HCT116 (cell line): ENCODE data around the gene RAB36. TPM values are rescaled to one million over a fixed set of nuclear protein-coding genes. Genes with fewer than 3 reads are reported as not detected.

Experiments
- ATAC-seq: fragments of 200-7000 bp; cut with Tn5 transposase; 2 replicates; pipeline ENCODE4 v1.9.1; 2020; ENCODE audit warnings: mild to moderate bottlenecking, moderate library complexity
- BruUV-seq: library from RNA; stranded (reverse); fragments of 400-500 nt; replicated peaks from 2 replicates; lab custom pipeline; 2021; lab: Mats Ljungman, UMichigan
- CTCF ChIA-PET: fragments of 300-600 bp; sonication (Branson Sonifier 250); formaldehyde crosslinking; loops from one replicate; lab custom pipeline; 2021; ENCODE audit warnings: antibody characterized with exemption; lab: Charles Lee
- POLR2A ChIA-PET: fragments of 300-600, 350-600 bp; sonication (Branson Sonifier 250); formaldehyde crosslinking; loops from one replicate; lab custom pipeline; 2021; ENCODE audit warnings: antibody characterized with exemption; lab: Charles Lee
- RAD21 ChIA-PET, 2 experiments: fragments of 300-600 bp; sonication (Branson Sonifier 250); formaldehyde crosslinking; loops; one replicate each; lab custom pipeline; 2023; ENCODE audit warnings: low total read pairs in 2 of 2; ENCODE audit not compliant: uncharacterized antibody in 2 of 2, unreplicated experiment in 2 of 2, low non-redundant PET in 1 of 2; lab: Charles Lee
- DNase-seq: peaks from one replicate; pipeline ENCODE4 v3.0.0-alpha.2; 2010; ENCODE audit warnings: low read depth, low spot score
- H2AFZ ChIP-seq: fragments of 200-600 bp; shearing (Covaris generic), sonication (generic); 2 replicates; pipeline ENCODE4 v1.6.1; 2017; ENCODE audit warnings: low read depth, mixed run types, mixed read lengths, antibody characterized with exemption, low read length; ENCODE audit not compliant: poor library complexity, severe bottlenecking
- H3K27ac ChIP-seq: 2 replicates; pipeline ENCODE4 v1.5.1; 2012; ENCODE audit warnings: low read depth, low read length
- H3K27me3 ChIP-seq: fragments of 200-600 bp; sonication (generic); 2 replicates; pipeline ENCODE4 v1.6.1; 2016; ENCODE audit warnings: mixed run types, low read length, mixed read lengths; ENCODE audit not compliant: insufficient read depth
- H3K36me3 ChIP-seq, 2 experiments: fragments of 200-500 bp in 1 of 2; fragments of 200-600 bp in 1 of 2; sonication (Bioruptor generic) in 1 of 2; sonication (generic) in 1 of 2; 2 replicates each; pipeline versions ENCODE4 v1.5.1 to v1.6.1; 2014 to 2016; ENCODE audit warnings: low read length in 2 of 2, inconsistent platforms in 1 of 2, mixed read lengths in 1 of 2, mixed run types in 1 of 2; ENCODE audit not compliant: insufficient read depth in 2 of 2, control insufficient read depth in 1 of 2
- H3K4me1 ChIP-seq, 2 experiments: fragments of 200-600 bp in 1 of 2; sonication (generic) in 1 of 2; 2 replicates each; pipeline versions ENCODE4 v1.5.1 to v1.6.1; 2012 to 2017; ENCODE audit warnings: low read length in 2 of 2, inconsistent platforms in 1 of 2, mild to moderate bottlenecking in 1 of 2, mixed read lengths in 1 of 2, mixed run types in 1 of 2, moderate library complexity in 1 of 2; ENCODE audit not compliant: insufficient read depth in 2 of 2, control insufficient read depth in 1 of 2
- H3K4me2 ChIP-seq: fragments of 200-600 bp; sonication (generic); 2 replicates; pipeline ENCODE4 v1.6.1; 2017; ENCODE audit warnings: mixed run types, low read length, mixed read lengths
- H3K4me3 ChIP-seq, 2 experiments: fragments of 200-600 bp in 1 of 2; sonication (generic) in 1 of 2; replicated peaks in 1 of 2; 2 replicates each; pipeline ENCODE4 v1.5.1; 2011 to 2016; ENCODE audit warnings: low read length in 2 of 2, control low read depth in 1 of 2, low read depth in 1 of 2, mild to moderate bottlenecking in 1 of 2, mixed read lengths in 1 of 2, mixed run types in 1 of 2
- H3K79me2 ChIP-seq: fragments of 200-600 bp; sonication (generic); 2 replicates; pipeline ENCODE4 v1.6.1; 2017; ENCODE audit warnings: mild to moderate bottlenecking, mixed run types, low read length, moderate library complexity, mixed read lengths; ENCODE audit not compliant: insufficient read depth
- H3K9ac ChIP-seq: fragments of 200-600 bp; sonication (generic); 2 replicates; pipeline ENCODE4 v1.6.1; 2016; ENCODE audit warnings: low read length, mixed read lengths
- H3K9me2 ChIP-seq: fragments of 200-600 bp; sonication (generic), shearing (Covaris generic); 2 replicates; pipeline ENCODE4 v1.6.1; 2017; ENCODE audit warnings: mixed run types, mild to moderate bottlenecking, moderate library complexity; ENCODE audit not compliant: insufficient read depth
- H3K9me3 ChIP-seq, 2 experiments: fragments of 200-500 bp in 1 of 2; fragments of 200-600 bp in 1 of 2; sonication (Bioruptor generic) in 1 of 2; sonication (generic) in 1 of 2; 2 replicates each; pipeline ENCODE4 v1.6.1; 2014 to 2017; ENCODE audit warnings: low read length in 2 of 2, mixed read lengths in 2 of 2, inconsistent platforms in 1 of 2, low read depth in 1 of 2, mild to moderate bottlenecking in 1 of 2, mixed run types in 1 of 2, moderate library complexity in 1 of 2; ENCODE audit not compliant: control insufficient read depth in 1 of 2, insufficient read depth in 1 of 2
- H4K20me1 ChIP-seq: fragments of 200-600 bp; sonication (generic), shearing (Covaris generic); 2 replicates; pipeline ENCODE4 v1.6.1; 2017; ENCODE audit warnings: mixed run types, mild to moderate bottlenecking, moderate library complexity; ENCODE audit not compliant: insufficient read depth
- FOSL1 ChIP-seq: IDR thresholded peaks from 2 replicates; pipeline ENCODE4 v1.6.1; 2012; ENCODE audit warnings: low read depth
- JUND ChIP-seq: IDR thresholded peaks from 2 replicates; pipeline ENCODE4 v1.6.1; 2012
- POLR2A ChIP-seq: IDR thresholded peaks from 2 replicates; pipeline ENCODE4 v1.7.0; 2011; ENCODE audit warnings: borderline replicate concordance; ENCODE audit not compliant: insufficient read depth, insufficient read length; ENCODE audit errors: extremely low read depth
- POLR2AphosphoS5 ChIP-seq: IDR thresholded peaks from 2 replicates; pipeline ENCODE4 v1.6.1; 2011; ENCODE audit warnings: mild to moderate bottlenecking, low read depth, low read length, moderate library complexity
- SIN3A ChIP-seq: IDR thresholded peaks from 2 replicates; pipeline ENCODE4 v1.6.1; 2012; ENCODE audit warnings: low read depth
- ZBTB33 ChIP-seq: IDR thresholded peaks from 2 replicates; pipeline ENCODE4 v1.6.1; 2011; ENCODE audit warnings: mild to moderate bottlenecking, low read length, moderate library complexity; ENCODE audit not compliant: insufficient replicate concordance; ENCODE audit errors: extremely low read depth
- ZFX ChIP-seq: fragments of 450-650 bp; IDR thresholded peaks from 2 replicates; pipeline ENCODE4 v1.6.1; 2017
- intact Hi-C: fragments of 100-400 bp; cut with micrococcal nuclease; formaldehyde crosslinking; loops from 2 replicates; pipeline ENCODE4 v1.10.0; 2022
- total RNA-seq: library from RNA; stranded (reverse); gene quantifications from one replicate; pipeline ENCODE4 v1.2.1, GENCODE V29; 2021; ENCODE audit not compliant: unreplicated experiment
- TF ChIP-seq, protein P1 (sequence below), 3 experiments: fragments of 200-600 bp in 1 of 3; sonication (generic) in 1 of 3; IDR thresholded peaks in 2 of 3; conservative IDR thresholded peaks in 1 of 3; 2 replicates each; pipeline ENCODE4 v1.5.1; 2012 to 2017; ENCODE audit warnings: low read depth in 2 of 3, low read length in 2 of 3, antibody characterized with exemption in 1 of 3, borderline replicate concordance in 1 of 3, control low read depth in 1 of 3, mild to moderate bottlenecking in 1 of 3, mixed read lengths in 1 of 3, mixed run types in 1 of 3, moderate library complexity in 1 of 3; ENCODE audit not compliant: insufficient read depth in 1 of 3

The RAB36 gene
- total RNA-seq, 1 experiment from 2014 or later = 6.1 TPM

- TF ChIP-seq, protein P1, sequence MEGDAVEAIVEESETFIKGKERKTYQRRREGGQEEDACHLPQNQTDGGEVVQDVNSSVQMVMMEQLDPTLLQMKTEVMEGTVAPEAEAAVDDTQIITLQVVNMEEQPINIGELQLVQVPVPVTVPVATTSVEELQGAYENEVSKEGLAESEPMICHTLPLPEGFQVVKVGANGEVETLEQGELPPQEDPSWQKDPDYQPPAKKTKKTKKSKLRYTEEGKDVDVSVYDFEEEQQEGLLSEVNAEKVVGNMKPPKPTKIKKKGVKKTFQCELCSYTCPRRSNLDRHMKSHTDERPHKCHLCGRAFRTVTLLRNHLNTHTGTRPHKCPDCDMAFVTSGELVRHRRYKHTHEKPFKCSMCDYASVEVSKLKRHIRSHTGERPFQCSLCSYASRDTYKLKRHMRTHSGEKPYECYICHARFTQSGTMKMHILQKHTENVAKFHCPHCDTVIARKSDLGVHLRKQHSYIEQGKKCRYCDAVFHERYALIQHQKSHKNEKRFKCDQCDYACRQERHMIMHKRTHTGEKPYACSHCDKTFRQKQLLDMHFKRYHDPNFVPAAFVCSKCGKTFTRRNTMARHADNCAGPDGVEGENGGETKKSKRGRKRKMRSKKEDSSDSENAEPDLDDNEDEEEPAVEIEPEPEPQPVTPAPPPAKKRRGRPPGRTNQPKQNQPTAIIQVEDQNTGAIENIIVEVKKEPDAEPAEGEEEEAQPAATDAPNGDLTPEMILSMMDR (IDR thresholded peaks at IDR 0.05 in 2 of 3, conservative IDR thresholded peaks at IDR 0.05 in 1 of 3; ENCODE audit: borderline replicate concordance in 1 of 3, insufficient read depth in 1 of 3, low read depth in 2 of 3, low read length in 2 of 3) = no peak
- TF ChIP-seq ZBTB33 = no peak
- no peak for TF ChIP-seq FOSL1
- no peak for TF ChIP-seq POLR2A
These were observed 41.9 kb downstream of the RAB36 start (continued) for GRCh38 chr22:23187211-23187610.

DNA sequence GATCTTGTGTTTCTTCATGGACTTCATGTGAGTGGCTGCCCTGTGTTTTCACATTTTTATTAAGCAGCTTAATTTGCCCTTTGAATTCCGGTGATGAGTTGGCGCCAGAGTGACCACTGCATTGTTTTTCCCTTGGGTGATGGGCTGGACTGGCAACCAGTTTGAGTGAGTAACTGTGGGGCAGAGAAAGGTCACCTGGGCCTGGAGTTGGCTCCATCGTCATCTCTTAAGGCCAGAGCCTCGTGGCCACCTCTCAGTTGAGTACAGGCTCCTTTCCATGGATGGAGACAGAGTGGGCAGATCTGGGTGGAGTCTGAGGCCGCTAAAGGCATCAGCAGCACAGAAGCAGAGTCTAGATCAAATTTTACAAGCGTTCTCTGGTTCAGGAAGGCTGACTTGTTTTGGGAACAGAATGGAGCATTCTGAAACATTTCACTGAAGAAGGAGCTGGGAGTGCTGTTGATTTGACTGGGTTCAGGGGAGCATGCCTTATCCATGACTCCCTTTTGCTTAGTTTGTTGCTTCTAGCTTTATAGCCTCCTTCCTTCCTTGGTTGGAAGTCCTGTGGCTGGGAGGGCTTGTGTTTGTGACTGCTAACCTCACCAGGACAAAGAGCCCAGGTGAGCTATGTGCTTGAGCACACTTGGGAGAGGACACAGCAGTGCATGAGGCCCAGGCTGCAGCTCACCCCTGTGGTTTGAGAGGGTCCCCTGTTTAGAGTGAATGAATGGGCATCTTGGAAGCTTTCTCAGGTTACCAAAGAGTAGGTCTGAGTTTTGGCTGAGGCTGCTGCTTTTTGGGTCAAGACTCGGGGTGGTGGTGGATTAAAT is 42.8 kb downstream of the RAB36 start:
- no peaks in the 10 kb centered on the region for H3K27me3 ChIP-seq
- H3K9me3 ChIP-seq = no peaks in the 10 kb centered on the region
- DNase-seq = no peak
- H3K79me2 ChIP-seq = peaks cover 99% of the 10 kb centered on the region
- ATAC-seq = no peak
- no peaks in the 10 kb centered on the region for H3K9me2 ChIP-seq
- intact Hi-C loops = no loop called here
- H4K20me1 ChIP-seq = peaks cover 10% of the 10 kb centered on the region; the same call in 1 of the 2 replicates
- RAD21 ChIA-PET = no interaction called here
- CTCF ChIA-PET = interaction anchor here (1.3 to 1.7 kb wide), 2 partner anchors 10 to 94 kb away, joined by 4 to 7 read pairs; no protein-coding TSS in a partner anchor
- TF ChIP-seq SIN3A (no peak), JUND (no peak), POLR2AphosphoS5 (no peak), ZFX (no peak)
- no peak overlapping the region for H3K9ac ChIP-seq
- no peak overlapping the region for H2AFZ ChIP-seq
- no peak overlapping the region for H3K4me3 ChIP-seq
- H3K4me2 ChIP-seq = no peak overlapping the region
- H3K36me3 ChIP-seq = peaks cover under 1 to 17% of the 10 kb centered on the region in 2 experiments; a peak in 3 of 4 replicates
- H3K4me1 ChIP-seq = peaks cover 9 to 11% of the 10 kb centered on the region in 2 experiments
- H3K27ac ChIP-seq = no peak overlapping the region
- POLR2A ChIA-PET = no interaction called here
- BruUV-seq = no TSS peak
